GM13977 (cell line): ENCODE measurements around the gene UBR2.

Experiments used
- DNase-seq: peaks from one replicate; pipeline ENCODE4 v3.0.0; 2012; ENCODE audit warnings: low spot score
- CTCF ChIP-seq: IDR thresholded peaks from 2 replicates; pipeline ENCODE4 v1.5.1; 2012; ENCODE audit warnings: mild to moderate bottlenecking, control low read depth; ENCODE audit not compliant: insufficient read depth; ENCODE audit errors: extremely low read depth, missing control alignments
- in situ Hi-C: fragments of 300-500 bp; cut with MboI; formaldehyde crosslinking; loops from one replicate; pipeline ENCODE4 v1.12.0; 2022; ENCODE audit warnings: low sequenced_read_pairs, low pct_unique_long_range_greater_than_20kb, mixed read lengths, inconsistent platforms; ENCODE audit not compliant: unreplicated experiment

The UBR2 gene

GRCh38 chr6:42525206-42525605 lies 38.6 kb upstream of the UBR2 start:
- DNase-seq, result no peak
- no peak for TF ChIP-seq CTCF
- in situ Hi-C loops, result loop anchor here (25.0 kb wide), 1 partner anchor 263 kb away; no protein-coding TSS in a partner anchor

- no peak for TF ChIP-seq CTCF
- DNase-seq, result no peak
- in situ Hi-C loops, result loop anchor here (25.0 kb wide), 1 partner anchor 264 kb away; no protein-coding TSS in a partner anchor
Measured at GRCh38 chr6:42526616-42527015, 37.2 kb upstream of the UBR2 start.

DNA sequence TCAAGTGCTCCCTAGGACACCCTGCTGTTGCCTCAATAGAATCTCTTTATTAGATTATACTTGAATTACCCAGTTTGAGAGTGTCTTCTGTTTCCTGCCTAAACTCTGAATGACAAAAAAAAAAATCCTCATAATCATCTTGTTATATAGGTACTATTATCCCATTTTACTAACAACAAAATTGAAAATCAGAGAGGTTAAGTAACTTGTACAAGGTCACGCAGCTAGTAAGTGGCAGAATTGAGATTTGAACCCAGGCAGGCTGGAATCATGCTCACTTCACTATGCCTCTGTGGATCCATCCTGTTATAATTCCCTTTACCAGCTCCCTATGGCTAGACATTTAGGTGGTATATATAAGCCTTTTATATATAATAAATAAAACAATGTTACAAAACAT lies 36.6 kb upstream of the UBR2 start:
- DNase-seq, result no peak
- in situ Hi-C loops, result loop anchor here (25.0 kb wide), 1 partner anchor 265 kb away; no protein-coding TSS in a partner anchor
- no peak for TF ChIP-seq CTCF

DNA sequence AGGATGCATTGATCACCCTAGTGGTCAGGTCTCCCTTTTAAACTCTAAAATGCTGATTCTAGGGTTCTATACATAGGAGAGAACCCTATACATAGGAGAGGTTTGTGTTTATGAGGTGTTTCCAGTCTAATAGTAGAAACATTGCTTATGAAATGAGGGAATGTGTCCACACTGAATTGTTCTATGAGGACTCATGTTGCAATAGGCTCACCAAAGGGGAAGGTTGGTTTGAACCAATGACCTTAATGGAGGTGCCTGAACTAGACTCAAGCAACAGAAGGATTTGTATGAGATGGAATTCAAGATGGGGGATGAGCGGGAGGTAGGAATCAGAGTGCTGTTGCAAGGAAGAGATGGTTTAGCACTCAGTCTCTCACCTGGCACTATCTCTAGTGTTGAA lies 33.5 kb upstream of the UBR2 start:
- DNase-seq, result no peak
- no peak for TF ChIP-seq CTCF
- in situ Hi-C loops, result loop anchor here (25.0 kb wide), 1 partner anchor 268 kb away; no protein-coding TSS in a partner anchor

DNA sequence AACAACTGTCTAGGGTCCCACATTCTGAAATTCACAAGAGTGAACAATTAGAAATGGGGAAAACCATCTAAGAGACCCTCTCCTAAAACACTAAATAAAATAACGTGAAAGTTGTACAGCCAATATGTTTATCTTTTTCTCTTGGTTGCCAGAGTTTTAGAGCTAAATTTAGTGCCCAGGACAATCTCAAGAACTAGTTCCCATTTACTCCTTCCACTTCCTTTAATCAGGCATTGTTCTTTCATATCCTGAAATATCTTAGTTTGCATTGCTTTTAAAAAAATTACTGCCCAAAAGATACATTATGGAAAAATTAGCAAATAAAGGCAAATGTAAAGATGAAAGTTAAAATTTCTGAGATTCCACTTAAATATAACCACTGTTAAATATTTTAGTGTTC lies 33.1 kb upstream of the UBR2 start:
- DNase-seq, result no peak
- in situ Hi-C loops, result loop anchor here (25.0 kb wide), 1 partner anchor 268 kb away; no protein-coding TSS in a partner anchor
- TF ChIP-seq CTCF, result no peak

DNA sequence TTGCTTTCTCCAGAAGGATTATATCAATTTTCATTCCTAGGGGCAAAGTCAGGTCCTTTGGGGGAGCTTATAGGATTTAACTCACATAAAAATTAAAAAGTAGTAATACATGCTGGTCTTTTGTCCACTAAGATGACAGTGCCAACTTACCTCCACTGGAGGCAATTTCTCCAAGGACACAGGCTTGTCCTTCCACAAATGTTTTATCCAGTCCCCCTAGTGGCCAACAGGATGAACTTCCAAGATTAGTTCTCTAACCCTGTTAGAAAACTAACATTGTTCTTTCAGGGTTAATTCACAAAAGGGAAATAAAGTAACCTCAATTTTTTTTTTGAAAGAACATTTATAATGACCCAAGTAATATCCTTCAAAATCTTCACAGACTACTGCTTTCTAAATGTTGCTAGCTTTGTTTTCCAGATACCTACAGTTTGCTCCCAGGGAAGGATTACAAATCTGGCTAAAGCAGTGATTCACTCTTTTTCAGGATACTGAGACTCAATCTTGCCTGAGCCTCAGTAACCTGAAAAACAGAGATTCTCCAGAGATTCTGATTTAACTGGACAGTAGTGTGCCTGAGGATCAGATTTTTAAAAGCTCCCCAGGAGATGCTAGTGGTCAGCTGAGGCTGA lies 31.7 kb upstream of the UBR2 start:
- in situ Hi-C loops, result loop anchor here (25.0 kb wide), 1 partner anchor 270 kb away; no protein-coding TSS in a partner anchor
- peak; percentile 58 for DNase-seq
- peak; percentile 69 for TF ChIP-seq CTCF
